ENCODE measurements around the gene C2orf78.

The C2orf78 gene

GRCh38 chr2:73841912-73842738, 58.1 kb downstream of the C2orf78 start:
- DNase-seq = no peak

DNA sequence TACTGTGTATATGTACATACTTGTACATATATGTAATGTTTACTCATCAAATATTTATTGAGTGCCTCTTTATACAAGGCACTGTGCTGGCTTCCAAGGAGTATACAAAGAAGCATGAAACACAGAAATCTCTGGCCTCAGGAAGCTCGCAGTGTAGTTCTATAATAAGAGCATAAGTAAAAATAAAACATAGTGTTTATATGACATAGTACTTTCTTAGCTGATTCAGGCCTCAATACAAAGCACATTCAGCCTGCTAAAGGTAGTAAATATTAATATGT, 58.7 kb downstream of the C2orf78 start:
- no peak for DNase-seq

- DNase-seq = no peak
Observed at GRCh38 chr2:73844087-73844486, 60.1 kb downstream of the C2orf78 start.

GRCh38 chr2:73850009-73850408, 66.0 kb downstream of the C2orf78 start:
- no peak for DNase-seq

GRCh38 chr2:73851274-73851673, 67.3 kb downstream of the C2orf78 start:
- no peak for DNase-seq

GRCh38 chr2:73852020-73852419, 68.0 kb downstream of the C2orf78 start:
- DNase-seq = no peak

DNA sequence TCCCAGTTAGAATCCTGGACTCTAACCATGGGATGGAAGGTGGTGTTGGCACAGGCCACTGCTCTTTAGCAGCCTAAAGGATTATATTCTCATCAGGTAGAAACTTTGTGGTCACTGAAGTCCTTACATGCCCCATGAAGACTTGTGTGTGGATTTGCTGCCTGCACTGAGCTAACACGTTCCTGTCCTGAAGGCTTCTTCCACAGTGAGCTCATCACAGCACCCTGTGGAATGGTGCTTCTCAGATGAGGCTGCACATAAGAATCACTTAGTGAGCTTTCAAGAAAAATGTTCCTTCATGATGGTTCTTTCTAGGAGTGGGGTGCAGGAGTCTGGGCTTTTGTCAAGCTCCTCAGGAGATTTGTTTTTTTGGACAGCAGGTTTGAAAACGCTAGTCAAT, 71.5 kb downstream of the C2orf78 start:
- no peak for DNase-seq

GRCh38 chr2:73856214-73856613, 72.2 kb downstream of the C2orf78 start:
- no peak for DNase-seq

DNA sequence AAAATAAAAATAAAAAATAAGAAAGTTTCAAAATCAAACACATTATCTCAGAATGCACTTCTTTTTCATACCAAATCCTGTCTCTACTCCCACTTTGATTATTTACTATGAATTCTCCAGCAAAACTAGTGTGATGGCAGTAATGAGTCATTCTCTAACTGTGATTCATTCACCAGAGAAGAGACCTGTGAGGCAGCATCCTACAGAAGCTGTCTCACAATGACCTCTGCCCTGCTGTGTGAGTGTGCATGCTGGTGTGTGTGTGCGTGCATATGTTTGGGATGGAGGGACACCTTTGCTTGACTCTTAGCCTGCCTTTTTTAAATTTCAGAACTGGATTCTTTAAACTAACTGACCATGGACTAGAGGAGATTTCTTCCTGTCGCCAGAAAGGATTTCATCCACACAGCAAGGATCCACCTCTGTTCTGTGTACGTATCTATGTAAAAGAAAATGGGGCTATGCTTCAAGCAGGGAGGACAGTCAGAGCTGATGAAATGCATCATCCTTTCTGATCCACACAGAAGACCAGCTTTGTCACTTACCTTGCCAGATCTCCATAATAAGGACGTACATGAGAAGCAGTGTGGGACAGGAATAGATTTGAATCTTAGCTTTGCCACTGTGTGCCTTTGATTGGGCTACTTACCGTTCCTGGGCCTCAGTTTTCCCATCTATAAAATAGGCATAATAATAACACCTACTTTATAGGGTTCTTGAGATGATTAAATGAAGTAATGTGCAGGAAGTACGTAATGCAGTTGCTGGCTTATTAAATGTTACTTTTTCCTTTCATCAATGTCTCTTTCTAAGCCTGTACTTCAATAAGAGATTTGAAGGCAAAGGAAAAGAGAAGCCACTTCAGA, 76.0 kb downstream of the C2orf78 start:
- peak; percentile 55 to 60 for DNase-seq

GRCh38 chr2:73862987-73863386, 79.0 kb downstream of the C2orf78 start:
- no peak for DNase-seq

All from activated T-cell treated with anti-CD3 and anti-CD28 coated beads, Interleukin-2, amount 50 U/mL, for 48 hours (primary cell).